ENCODE results near the gene MAP4K2. TPM values are rescaled to one million over a fixed set of nuclear protein-coding genes. Genes with fewer than 3 reads are reported as not detected.
"Not testable (repeated sequence)": the region's sequence is repeated elsewhere in the genome, so short reads cannot be mapped to it uniquely, and the experiment has no call there.

Gene MAP4K2
- total RNA-seq, 1 donor from 2014 or later: 34.0 TPM

DNA sequence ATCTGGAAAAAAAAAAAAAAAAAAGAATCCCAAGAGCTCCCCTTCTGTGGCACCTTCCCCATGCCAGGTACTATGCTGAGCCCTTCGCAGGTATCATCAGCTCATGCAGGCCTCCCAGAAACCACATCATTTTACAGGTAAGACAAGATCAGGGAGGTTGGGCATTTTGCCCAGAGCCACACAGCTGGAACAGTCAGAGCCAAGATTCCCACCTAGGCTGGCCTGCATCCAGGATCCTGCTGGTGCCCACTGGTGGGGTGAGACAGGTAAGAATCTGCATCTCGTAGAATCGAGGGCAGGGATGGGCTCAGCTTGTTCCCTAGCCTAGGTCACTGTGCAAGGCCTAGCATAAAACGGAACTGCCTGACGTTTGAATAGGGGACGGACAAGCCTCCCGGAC is 23.0 kb upstream of the MAP4K2 start:
- Histone ChIP-seq H3K36me3 (no peaks in the 10 kb centered on the region), H3K27ac (no peak overlapping the region), H3K9me3 (no peaks in the 10 kb centered on the region), H3K27me3 (no peaks in the 10 kb centered on the region), H3K4me3 (no peak overlapping the region), H3K4me1 (no peaks in the 10 kb centered on the region)
- intact Hi-C loops (cut with DNase I): no loop called here
- TF ChIP-seq, protein P1, sequence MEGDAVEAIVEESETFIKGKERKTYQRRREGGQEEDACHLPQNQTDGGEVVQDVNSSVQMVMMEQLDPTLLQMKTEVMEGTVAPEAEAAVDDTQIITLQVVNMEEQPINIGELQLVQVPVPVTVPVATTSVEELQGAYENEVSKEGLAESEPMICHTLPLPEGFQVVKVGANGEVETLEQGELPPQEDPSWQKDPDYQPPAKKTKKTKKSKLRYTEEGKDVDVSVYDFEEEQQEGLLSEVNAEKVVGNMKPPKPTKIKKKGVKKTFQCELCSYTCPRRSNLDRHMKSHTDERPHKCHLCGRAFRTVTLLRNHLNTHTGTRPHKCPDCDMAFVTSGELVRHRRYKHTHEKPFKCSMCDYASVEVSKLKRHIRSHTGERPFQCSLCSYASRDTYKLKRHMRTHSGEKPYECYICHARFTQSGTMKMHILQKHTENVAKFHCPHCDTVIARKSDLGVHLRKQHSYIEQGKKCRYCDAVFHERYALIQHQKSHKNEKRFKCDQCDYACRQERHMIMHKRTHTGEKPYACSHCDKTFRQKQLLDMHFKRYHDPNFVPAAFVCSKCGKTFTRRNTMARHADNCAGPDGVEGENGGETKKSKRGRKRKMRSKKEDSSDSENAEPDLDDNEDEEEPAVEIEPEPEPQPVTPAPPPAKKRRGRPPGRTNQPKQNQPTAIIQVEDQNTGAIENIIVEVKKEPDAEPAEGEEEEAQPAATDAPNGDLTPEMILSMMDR (IDR thresholded peaks at IDR 0.05): no peak
- no peak for DNase-seq (ENCODE audit: low spot score in 2 of 2)

DNA sequence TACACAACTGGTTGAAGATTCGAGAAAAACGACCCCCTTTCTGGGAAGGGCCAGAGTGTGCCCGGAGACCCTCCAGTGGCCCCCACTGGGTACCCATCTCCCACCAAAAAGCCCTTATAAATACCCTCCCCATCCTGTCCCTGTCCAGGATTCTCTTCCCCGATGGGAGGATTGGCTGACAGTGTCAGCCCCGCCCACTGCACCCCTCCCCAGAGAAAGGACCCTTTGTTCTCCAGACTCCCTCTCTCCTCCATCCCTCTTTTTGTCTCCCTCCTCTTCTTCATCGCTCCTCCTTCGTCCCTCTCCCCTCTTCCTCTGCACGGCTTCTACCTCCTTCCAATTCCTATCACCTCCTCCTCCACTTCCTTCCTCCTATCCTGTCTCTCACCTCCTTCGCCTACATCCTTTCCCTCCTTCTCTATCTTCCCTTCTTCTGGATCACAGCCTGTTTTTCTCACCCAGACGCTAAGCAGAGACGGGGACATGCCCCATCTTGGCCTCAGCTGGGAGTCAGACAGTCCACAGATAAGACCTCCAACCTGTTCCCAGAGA is 20.6 kb upstream of the MAP4K2 start:
- intact Hi-C loops (cut with DNase I): no loop called here

DNA sequence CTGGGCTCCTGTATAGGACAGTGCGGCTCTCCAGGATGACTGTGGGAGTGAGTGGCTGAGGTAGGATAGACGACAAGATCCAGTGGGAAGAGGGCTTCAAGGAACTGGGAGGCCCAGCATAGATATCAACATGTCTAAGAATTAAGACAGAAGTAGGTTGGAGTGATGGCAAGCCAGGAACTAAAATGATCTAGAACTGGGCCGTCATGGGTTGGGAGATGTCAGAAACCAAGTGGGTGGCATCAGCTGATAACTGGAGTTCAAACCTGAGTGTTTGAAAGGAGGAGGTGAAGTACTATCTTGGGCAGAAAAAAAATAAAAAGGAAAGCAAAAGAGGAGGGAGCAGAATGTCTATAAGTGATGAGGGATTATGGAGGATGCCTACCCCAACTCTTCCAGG is 14.5 kb upstream of the MAP4K2 start:
- Histone ChIP-seq H3K9me3 (no peaks in the 10 kb centered on the region), H3K4me3 (no peak overlapping the region), H3K27me3 (no peaks in the 10 kb centered on the region), H3K36me3 (no peaks in the 10 kb centered on the region), H3K4me1 (no peaks in the 10 kb centered on the region), H3K27ac (no peak overlapping the region)
- TF ChIP-seq, protein P1 (IDR thresholded peaks at IDR 0.05): no peak
- DNase-seq (ENCODE audit: low spot score in 2 of 2): no peak
- intact Hi-C loops (cut with DNase I): no loop called here

More for the DNA sequence above, 20.6 kb upstream of the MAP4K2 start:
- no peaks in the 10 kb centered on the region for H3K9me3 ChIP-seq
- no peaks in the 10 kb centered on the region for H3K36me3 ChIP-seq
- no peaks in the 10 kb centered on the region for H3K4me1 ChIP-seq
- H3K27ac ChIP-seq: no peak overlapping the region
- DNase-seq (ENCODE audit: low spot score in 2 of 2): no peak
- TF ChIP-seq, protein P1 (IDR thresholded peaks at IDR 0.05): no peak
- no peaks in the 10 kb centered on the region for H3K27me3 ChIP-seq
- no peak overlapping the region for H3K4me3 ChIP-seq

DNA sequence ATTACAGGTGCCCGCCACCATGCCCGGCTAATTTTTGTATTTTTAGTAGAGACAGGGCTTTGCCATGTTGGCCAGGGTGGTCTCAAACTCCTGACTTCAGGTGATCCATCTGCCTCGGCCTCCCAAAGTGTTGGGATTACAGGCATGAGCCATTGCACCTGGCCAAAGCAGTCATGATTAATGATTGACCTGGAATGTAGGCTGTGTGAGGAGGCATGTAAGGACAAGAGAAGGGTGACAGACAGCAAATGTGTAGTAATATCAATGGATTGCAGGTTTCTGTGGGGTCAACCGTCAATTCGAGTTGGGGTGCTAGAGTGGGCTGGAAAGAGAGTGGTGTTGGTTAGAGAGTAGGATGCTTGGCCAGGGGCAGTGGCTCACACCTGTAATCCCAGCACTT is 12.4 kb upstream of the MAP4K2 start:
- intact Hi-C loops (cut with DNase I); H3K27ac ChIP-seq; H3K27me3 ChIP-seq; H3K36me3 ChIP-seq; H3K4me3 ChIP-seq; H3K9me3 ChIP-seq; H3K4me1 ChIP-seq; DNase-seq (ENCODE audit: low spot score in 2 of 2): not testable (repeated sequence)

DNA sequence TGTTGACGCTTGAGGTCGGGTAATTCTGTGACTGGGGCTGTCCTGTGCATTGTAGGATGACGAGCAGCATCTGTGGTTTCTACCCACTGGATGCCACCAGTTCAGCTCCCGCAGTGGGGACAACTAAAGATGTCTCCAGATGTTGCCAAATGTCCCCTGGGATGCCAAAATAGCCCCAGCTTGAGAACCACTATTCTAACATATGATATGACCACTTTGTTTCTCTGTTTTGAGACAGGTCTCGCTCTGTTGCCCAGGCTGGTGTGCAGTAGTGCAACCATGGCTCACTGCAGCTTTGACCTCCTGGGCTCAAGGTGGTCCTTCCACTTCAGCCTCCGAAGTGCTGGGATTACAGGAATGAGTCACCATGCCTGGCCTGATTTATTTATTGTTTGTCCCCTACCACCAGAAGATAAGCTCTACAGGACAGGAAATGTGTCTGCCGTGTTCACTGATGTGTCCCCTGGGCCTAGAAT is 11.7 kb upstream of the MAP4K2 start:
- TF ChIP-seq, protein P1 (IDR thresholded peaks at IDR 0.05): no peak
- intact Hi-C loops (cut with DNase I): no loop called here
- H3K4me3 ChIP-seq: no peak overlapping the region
- no peaks in the 10 kb centered on the region for H3K9me3 ChIP-seq
- no peak for DNase-seq (ENCODE audit: low spot score in 2 of 2)
- H3K4me1 ChIP-seq: peaks cover 0 to under 1% of the 10 kb centered on the region in 2 donors
- no peak overlapping the region for H3K27ac ChIP-seq
- no peaks in the 10 kb centered on the region for H3K27me3 ChIP-seq
- no peaks in the 10 kb centered on the region for H3K36me3 ChIP-seq

DNA sequence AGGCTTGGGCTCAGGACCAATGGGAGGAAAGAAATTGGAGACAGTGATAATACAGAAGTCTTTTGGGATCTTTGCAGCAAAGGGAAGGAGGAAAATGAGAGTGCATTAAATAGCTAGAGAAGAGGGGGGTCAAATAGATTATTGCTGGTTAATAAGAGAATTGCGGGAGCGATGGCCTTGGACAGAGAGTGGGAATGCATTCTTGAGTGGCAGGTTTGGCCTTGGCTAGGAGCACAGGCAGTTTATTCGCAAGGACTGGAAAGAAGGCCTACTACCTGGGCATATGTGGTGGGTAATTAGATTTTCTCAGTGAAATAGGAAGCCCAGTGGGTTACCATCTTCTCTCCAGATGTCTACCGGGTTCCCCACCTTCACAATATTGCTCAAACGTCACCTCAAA is 10.8 kb upstream of the MAP4K2 start:
- no peaks in the 10 kb centered on the region for H3K36me3 ChIP-seq
- H3K9me3 ChIP-seq: no peaks in the 10 kb centered on the region
- intact Hi-C loops (cut with DNase I): no loop called here
- no peak overlapping the region for H3K4me3 ChIP-seq
- H3K27ac ChIP-seq: no peak overlapping the region
- no peaks in the 10 kb centered on the region for H3K27me3 ChIP-seq
- peaks cover 0 to 9% of the 10 kb centered on the region in 2 donors for H3K4me1 ChIP-seq
- DNase-seq (ENCODE audit: low spot score in 2 of 2): no peak
- TF ChIP-seq, protein P1 (IDR thresholded peaks at IDR 0.05): no peak

Data from ascending aorta (tissue), 2 donors.